ENCODE results near the gene L3HYPDH. TPM values are rescaled to one million over a fixed set of nuclear protein-coding genes. Genes with fewer than 3 reads are reported as not detected.
A peak's percentile ranks its signal among the peaks of the same experiment; 100 is the strongest.

Gene L3HYPDH
- polyA plus RNA-seq, 10 donors = 17.2 to 33.3 (median 22.8) TPM

GRCh38 chr14:59428581-59429012 lies 55.6 kb downstream of the L3HYPDH start:
- peak in 2 of 3 donors; percentile 67 to 77 for DNase-seq

GRCh38 chr14:59427653-59428580 lies 56.3 kb downstream of the L3HYPDH start:
- peak in 2 of 3 donors; percentile 58 to 83 for DNase-seq

- peak in 2 of 3 donors; percentile 66 to 85 for DNase-seq
Measured at GRCh38 chr14:59425322-59425935, 58.8 kb downstream of the L3HYPDH start.

- DNase-seq = peak in 2 of 3 donors; percentile 69 to 85
Measured at GRCh38 chr14:59424341-59425071, 59.7 kb downstream of the L3HYPDH start.

Other genes starting within 250 kb of the L3HYPDH start
- gene GPR135, start 19.0 kb downstream of the L3HYPDH start, polyA plus RNA-seq (ENCODE audit: insufficient read length in 10 of 10) = 1 to 10 TPM; 1.7 to 5.0 (median 2.6) TPM
- 10 to 100 TPM; 34.0 to 56.0 (median 44.8) TPM for gene JKAMP, start 109 bp upstream of the L3HYPDH start, polyA plus RNA-seq (ENCODE audit: insufficient read length in 10 of 10)
- not detected for gene CCDC175, start 92.4 kb upstream of the L3HYPDH start, polyA plus RNA-seq (ENCODE audit: insufficient read length in 10 of 10)